ENCODE results near the gene CCSER2.

DNA sequence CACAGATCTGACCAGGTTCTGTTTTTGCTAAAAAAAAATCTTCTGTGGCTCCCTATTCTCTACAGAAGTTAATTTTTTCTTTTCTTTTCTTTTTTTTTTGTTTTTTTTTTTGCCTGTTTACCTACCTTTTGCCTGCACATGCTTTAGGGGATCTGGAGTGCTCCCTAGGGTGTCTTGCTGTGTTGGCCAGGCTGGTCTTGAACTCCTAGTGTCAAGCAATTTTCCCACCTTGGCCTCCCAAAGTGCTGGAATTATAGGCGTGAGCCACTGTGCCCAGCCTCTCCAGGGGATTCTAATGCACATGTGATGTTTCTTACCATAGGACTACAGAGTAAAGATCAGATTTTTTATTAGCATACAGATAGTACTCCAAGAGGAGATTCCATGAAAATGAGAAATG lies 10.6 kb downstream of the CCSER2 start:
- TF ChIP-seq POLR2AphosphoS5 (IDR thresholded peaks at IDR 0.05) = no peak
- TF ChIP-seq, protein P1, sequence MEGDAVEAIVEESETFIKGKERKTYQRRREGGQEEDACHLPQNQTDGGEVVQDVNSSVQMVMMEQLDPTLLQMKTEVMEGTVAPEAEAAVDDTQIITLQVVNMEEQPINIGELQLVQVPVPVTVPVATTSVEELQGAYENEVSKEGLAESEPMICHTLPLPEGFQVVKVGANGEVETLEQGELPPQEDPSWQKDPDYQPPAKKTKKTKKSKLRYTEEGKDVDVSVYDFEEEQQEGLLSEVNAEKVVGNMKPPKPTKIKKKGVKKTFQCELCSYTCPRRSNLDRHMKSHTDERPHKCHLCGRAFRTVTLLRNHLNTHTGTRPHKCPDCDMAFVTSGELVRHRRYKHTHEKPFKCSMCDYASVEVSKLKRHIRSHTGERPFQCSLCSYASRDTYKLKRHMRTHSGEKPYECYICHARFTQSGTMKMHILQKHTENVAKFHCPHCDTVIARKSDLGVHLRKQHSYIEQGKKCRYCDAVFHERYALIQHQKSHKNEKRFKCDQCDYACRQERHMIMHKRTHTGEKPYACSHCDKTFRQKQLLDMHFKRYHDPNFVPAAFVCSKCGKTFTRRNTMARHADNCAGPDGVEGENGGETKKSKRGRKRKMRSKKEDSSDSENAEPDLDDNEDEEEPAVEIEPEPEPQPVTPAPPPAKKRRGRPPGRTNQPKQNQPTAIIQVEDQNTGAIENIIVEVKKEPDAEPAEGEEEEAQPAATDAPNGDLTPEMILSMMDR (IDR thresholded peaks at IDR 0.05) = no peak
